K562 (cell line): ENCODE results near the gene BGLAP. TPM values are rescaled to one million over a fixed set of nuclear protein-coding genes. Genes with fewer than 3 reads are reported as not detected.
"Not testable (repeated sequence)": the region's sequence is repeated elsewhere in the genome, so short reads cannot be mapped to it uniquely, and the experiment has no call there.

Experiments
- ATAC-seq: fragments of 200-7000 bp; cut with Tn5 transposase; 3 replicates; pipeline ENCODE4 v1.9.1; 2020; ENCODE audit warnings: moderate library complexity
- BruUV-seq: library from RNA; stranded (reverse); fragments of 400-500 nt; replicated peaks from 2 replicates; lab custom pipeline; 2021; lab: Mats Ljungman, UMichigan
- CTCF ChIA-PET: fragments of 300-600 bp; formaldehyde crosslinking; extraction: SDS; loops from one replicate; lab custom pipeline; 2021; ENCODE audit warnings: low intra/inter-chr PET ratio; lab: Yijun Ruan, JAX
- POLR2A ChIA-PET: fragments of 300-600, 350-650 bp; sonication (Branson Sonifier 250); formaldehyde crosslinking; extraction: SDS; loops from one replicate; lab custom pipeline; 2021; ENCODE audit warnings: antibody characterized with exemption, inconsistent platforms; lab: Yijun Ruan, JAX
- DNase-seq, 4 experiments: peaks; one replicate each; pipeline versions ENCODE4 v3.0.0 to v3.0.0-alpha.2; 2011 to 2018; ENCODE audit warnings: low spot score in 3 of 4, mixed read lengths in 3 of 4; ENCODE audit errors: extremely low read depth in 1 of 4
- FAIRE-seq: peaks from 2 replicates; lab custom pipeline; 2011; peaks lifted over from hg19 to GRCh38; lab: Jason Lieb, UNC
- H2AFZ ChIP-seq: 2 replicates; pipeline ENCODE4 v1.6.0; 2011; ENCODE audit warnings: low read depth, low read length, control low read depth, inconsistent platforms
- H3K27ac ChIP-seq: fragments of 200-600 bp; 3 replicates; pipeline ENCODE4 v1.8.0; 2011; ENCODE audit warnings: low read depth, mild to moderate bottlenecking, control low read depth, inconsistent platforms, low read length, moderate library complexity, mixed read lengths; ENCODE audit errors: extremely low read depth
- H3K27me3 ChIP-seq, 2 experiments: fragments of 300-600 bp in 1 of 2; 2 replicates in 1 of 2; 3 replicates in 1 of 2; pipeline versions ENCODE4 v1.6.0 to v1.8.0; 2011; ENCODE audit warnings: inconsistent platforms in 2 of 2, low read length in 2 of 2, mild to moderate bottlenecking in 1 of 2, mixed read lengths in 1 of 2, moderate library complexity in 1 of 2; ENCODE audit not compliant: control insufficient read depth in 2 of 2, insufficient read depth in 2 of 2
- H3K36me3 ChIP-seq: fragments of 300-600 bp; 3 replicates; pipeline ENCODE4 v1.8.0; 2011; ENCODE audit warnings: mild to moderate bottlenecking, low read length, inconsistent platforms; ENCODE audit not compliant: control insufficient read depth, insufficient read depth
- H3K4me1 ChIP-seq, 2 experiments: fragments of 200-600 bp in 1 of 2; replicated peaks in 1 of 2; 2 replicates in 1 of 2; 3 replicates in 1 of 2; pipeline versions ENCODE4 v1.5.1 to v1.8.0; 2011; ENCODE audit warnings: inconsistent platforms in 2 of 2, low read length in 2 of 2, mild to moderate bottlenecking in 1 of 2, mixed read lengths in 1 of 2, moderate library complexity in 1 of 2; ENCODE audit not compliant: control insufficient read depth in 2 of 2, insufficient read depth in 2 of 2
- H3K4me2 ChIP-seq: 2 replicates; pipeline ENCODE4 v1.6.1; 2011; ENCODE audit warnings: low read length, control low read depth, inconsistent platforms, mixed read lengths; ENCODE audit not compliant: insufficient read depth
- H3K4me3 ChIP-seq: fragments of 200-600 bp; sonication (generic), shearing (Covaris generic); 2 replicates; pipeline ENCODE4 v1.5.1; 2016; ENCODE audit warnings: control low read depth, inconsistent platforms
- H3K79me2 ChIP-seq: fragments of 200-600 bp; 3 replicates; pipeline ENCODE4 v1.8.0; 2011; ENCODE audit warnings: low read length, inconsistent platforms; ENCODE audit not compliant: control insufficient read depth, insufficient read depth
- H3K9ac ChIP-seq, 2 experiments: 2 replicates each; pipeline versions ENCODE4 v1.6.0 to v1.6.1; 2011; ENCODE audit warnings: low read depth in 2 of 2, low read length in 2 of 2, control low read depth in 1 of 2, inconsistent platforms in 1 of 2, mild to moderate bottlenecking in 1 of 2, mixed read lengths in 1 of 2; ENCODE audit not compliant: insufficient read depth in 1 of 2
- H3K9me1 ChIP-seq: one replicate; pipeline ENCODE4 v1.6.0; 2011; ENCODE audit warnings: inconsistent platforms, mild to moderate bottlenecking, low read length, moderate library complexity; ENCODE audit not compliant: control insufficient read depth, insufficient read depth
- H3K9me3 ChIP-seq: replicated peaks from 2 replicates; pipeline ENCODE4 v1.5.1; 2011; ENCODE audit warnings: low read depth, low read length, inconsistent platforms; ENCODE audit not compliant: control insufficient read depth, insufficient read depth
- H4K20me1 ChIP-seq: replicated peaks from 2 replicates; pipeline ENCODE4 v1.6.1; 2011; ENCODE audit warnings: low read length, inconsistent platforms, mixed read lengths; ENCODE audit not compliant: control insufficient read depth, insufficient read depth
- POLR2G ChIP-seq: fragments of 200-400 bp; formaldehyde crosslinking; IDR thresholded peaks from 2 replicates; pipeline ENCODE4 v1.6.1; 2017; ENCODE audit warnings: low read depth, mild to moderate bottlenecking, antibody characterized with exemption, low read length, moderate library complexity
- RBFOX2 ChIP-seq: fragments of 200-400 bp; formaldehyde crosslinking; IDR thresholded peaks from 2 replicates; pipeline ENCODE4 v1.6.1; 2017; ENCODE audit warnings: low read depth, mild to moderate bottlenecking, low read length, moderate library complexity
- RBM25 ChIP-seq: fragments of 200-400 bp; formaldehyde crosslinking; IDR thresholded peaks from 2 replicates; pipeline ENCODE4 v1.6.1; 2018; ENCODE audit warnings: low read length, low read depth, moderate library complexity; ENCODE audit not compliant: severe bottlenecking
- ZNF146 ChIP-seq: IDR thresholded peaks from one replicate; pipeline ENCODE4 v1.6.1; 2018; ENCODE audit warnings: missing compliant biosample characterization; ENCODE audit not compliant: unreplicated experiment
- WGBS: fragments of 100-300 bp; shearing (Covaris generic); methylation state at CpG from one replicate; pipeline ENCODE4 v1.1.6; 2016; ENCODE audit warnings: low coverage, mixed read lengths; ENCODE audit not compliant: insufficient coverage; ENCODE audit errors: missing lambda C conversion rate; 5-methylcytosine and 5-hydroxymethylcytosine counted together
- in situ Hi-C: fragments of 300-500 bp; cut with MboI; formaldehyde crosslinking; loops from 4 replicates; pipeline ENCODE4 v1.15.0; 2018; ENCODE audit warnings: inconsistent platforms, mixed read lengths
- intact Hi-C: fragments of 100-400 bp; cut with micrococcal nuclease; formaldehyde crosslinking; loops from 2 replicates; pipeline ENCODE4 v1.14.2; 2022
- polyA plus RNA-seq, 8 experiments: library from polyadenylated mRNA; depleted of rRNA in 4 of 8; stranded (reverse) in 5 of 8; unstranded in 3 of 8; fragments of >200 nt; fragmentation: Nextera tagmentation in 2 of 8; fragmentation: Illumina TruSeq in 1 of 8; extraction: Ambion mirVana in 2 of 8; extraction: Trizol in 1 of 8; gene quantifications; 2 replicates each; pipeline versions ENCODE4 v1.2.1 to v1.2.3, GENCODE V29; 2011 to 2014; ENCODE audit warnings: inconsistent platforms in 1 of 8, missing spikeins in 1 of 8
- total RNA-seq, 7 experiments: library from RNA; depleted of rRNA in 6 of 7; stranded (reverse); fragments of >200 nt in 6 of 7; fragmentation: Illumina TruSeq in 2 of 7; extraction: Trizol in 2 of 7; gene quantifications; 2 replicates each; pipeline versions ENCODE4 v1.2.1 to v1.2.3, GENCODE V29; 2011 to 2021; ENCODE audit warnings: low replicate concordance in 1 of 7

BGLAP gene
- total and polyA plus RNA-seq, 9 of the 15 experiments (the other 6 are each of a cell fraction or from before 2014, with no cell fraction given) = 0.15 to 1.4 (median 0.28) TPM; not detected in 3

DNA sequence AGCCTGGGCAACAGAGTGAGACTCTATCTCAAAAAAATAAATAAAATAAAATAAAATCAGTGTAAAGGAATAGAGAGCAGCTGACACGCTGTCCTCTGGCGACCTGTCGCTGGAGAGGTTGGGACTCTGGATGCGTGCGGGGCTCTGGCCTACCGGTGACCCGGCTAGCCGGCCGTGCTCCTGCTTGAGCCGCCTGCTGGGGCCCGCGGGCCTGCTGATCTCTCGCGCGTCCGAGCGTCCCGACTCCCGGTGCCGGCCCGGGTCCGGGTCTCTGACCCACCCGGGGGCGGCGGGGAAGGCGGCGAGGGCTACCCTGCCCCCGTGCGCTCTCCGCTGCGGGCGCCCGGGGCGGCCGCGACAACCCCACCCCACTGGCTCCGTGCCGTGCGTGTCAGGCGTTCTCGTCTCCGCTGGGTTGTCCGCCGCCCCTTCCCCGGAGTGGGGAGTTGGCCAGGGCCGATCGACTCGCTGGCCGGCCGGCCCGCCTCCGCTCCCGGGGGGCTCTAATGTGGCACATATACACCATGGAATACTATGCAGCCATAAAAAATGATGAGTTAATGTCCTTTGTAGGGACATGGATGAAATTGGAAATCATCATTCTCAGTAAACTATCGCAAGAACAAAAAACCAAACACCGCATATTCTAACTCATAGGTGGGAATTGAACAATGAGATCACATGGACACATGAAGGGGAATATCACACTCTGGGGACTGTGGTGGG is 25.5 kb upstream of the BGLAP start:
- H3K4me2 ChIP-seq, H3K27ac ChIP-seq, H3K4me3 ChIP-seq, H3K9ac ChIP-seq, ATAC-seq, H3K9me1 ChIP-seq, CTCF ChIA-PET, in situ Hi-C loops, H3K27me3 ChIP-seq, H3K9me3 ChIP-seq, intact Hi-C loops, H2AFZ ChIP-seq, H4K20me1 ChIP-seq, DNase-seq, POLR2A ChIA-PET, BruUV-seq: not testable (repeated sequence)
- peaks cover 11 to 17% of the 10 kb centered on the region in 2 experiments; a peak in 4 of 5 replicates for H3K4me1 ChIP-seq
- TF ChIP-seq ZNF146 (CRISPR knock-in tag) (peak; percentile 20), RBM25 (peak; percentile 45), POLR2G (0 out of 2 replicates have a peak, but pooled peaks have one; percentile 25), RBFOX2 (peak; percentile 16; the same call in 1 of the 2 replicates)
- H3K79me2 ChIP-seq = peaks cover 31% of the 10 kb centered on the region
- FAIRE-seq = peak; percentile 100
- peaks cover 34% of the 10 kb centered on the region; the same call in 2 of the 3 replicates for H3K36me3 ChIP-seq
- WGBS = 88% methylated on average over 22 of the region's 55 CpGs
